Suprapubic skin (tissue), 4 donors: ENCODE data around the gene PEMT. TPM values are rescaled to one million over a fixed set of nuclear protein-coding genes. Genes with fewer than 3 reads are reported as not detected.

Experiments used
- DNase-seq, 2 donors: peaks; one replicate each; pipeline ENCODE4 v3.0.0-alpha.2; 2019; ENCODE audit warnings: low spot score in 2 of 2
- H3K27ac ChIP-seq: fragments of 200-600 bp; sonication (generic); one replicate; pipeline ENCODE4 v1.5.1; 2019
- H3K27me3 ChIP-seq: fragments of 200-600 bp; sonication (generic); one replicate; pipeline ENCODE4 v1.5.1; 2019
- H3K36me3 ChIP-seq: fragments of 200-600 bp; sonication (generic); one replicate; pipeline ENCODE4 v1.5.1; 2019
- H3K4me1 ChIP-seq: fragments of 200-600 bp; sonication (generic); one replicate; pipeline ENCODE4 v1.5.1; 2019
- H3K4me3 ChIP-seq: fragments of 200-600 bp; sonication (generic); one replicate; pipeline ENCODE4 v1.5.1; 2019; ENCODE audit warnings: mild to moderate bottlenecking
- H3K9me3 ChIP-seq: fragments of 200-600 bp; sonication (generic); one replicate; pipeline ENCODE4 v1.5.1; 2019
- CTCF ChIP-seq, 2 donors: fragments of 200-600 bp in 1 of 2; fragments of 450-650 bp in 1 of 2; sonication (generic) in 1 of 2; IDR thresholded peaks; one replicate each; pipeline ENCODE4 v1.5.1; 2016 to 2019; ENCODE audit warnings: antibody characterized with exemption in 2 of 2, mild to moderate bottlenecking in 1 of 2, moderate library complexity in 1 of 2
- EP300 ChIP-seq: sonication (generic); formaldehyde crosslinking; IDR thresholded peaks from one replicate; pipeline ENCODE4 v1.6.1; 2017; ENCODE audit warnings: antibody characterized with exemption
- POLR2A ChIP-seq, 2 donors: fragments of 450-650 bp; IDR thresholded peaks; one replicate each; pipeline ENCODE4 v1.6.1; 2017; ENCODE audit warnings: antibody characterized with exemption in 2 of 2, mild to moderate bottlenecking in 2 of 2, moderate library complexity in 2 of 2
- POLR2AphosphoS5 ChIP-seq, 3 donors: sonication (generic); formaldehyde crosslinking; IDR thresholded peaks; one replicate each; pipeline ENCODE4 v1.6.1; 2017; ENCODE audit warnings: antibody characterized with exemption in 3 of 3
- WGBS: methylation state at CpG from one replicate; pipeline ENCODE4 v1.1.5; 2018; 5-methylcytosine and 5-hydroxymethylcytosine counted together
- total RNA-seq, 4 donors: library from RNA; depleted of rRNA; stranded (reverse); fragments of >200 nt; gene quantifications; one replicate each; pipeline ENCODE4 v1.1.0, GENCODE V29; 2016

The PEMT gene
- total RNA-seq, 4 donors from 2014 or later, result 25.7 to 60.6 (median 50.0) TPM

- DNase-seq, result no peak
- H3K9me3 ChIP-seq, result no peaks in the 10 kb centered on the region
- peaks cover 13% of the 10 kb centered on the region for H3K36me3 ChIP-seq
- no peak overlapping the region for H3K4me3 ChIP-seq
- TF ChIP-seq CTCF (IDR thresholded peaks at IDR 0.05) (no peak), POLR2A (IDR thresholded peaks at IDR 0.05) (no peak), POLR2AphosphoS5 (IDR thresholded peaks at IDR 0.05) (no peak), EP300 (no peak)
- no peaks in the 10 kb centered on the region for H3K27me3 ChIP-seq
- no peak overlapping the region for H3K27ac ChIP-seq
- 92% methylated on average over 13 of the region's 14 CpGs for WGBS
- peaks cover 6% of the 10 kb centered on the region for H3K4me1 ChIP-seq
Measured at GRCh38 chr17:17516941-17517720, 74.4 kb downstream of the PEMT start.

- Histone ChIP-seq H3K4me1 (peaks cover 14% of the 10 kb centered on the region), H3K4me3 (no peak overlapping the region), H3K9me3 (no peaks in the 10 kb centered on the region), H3K27ac (no peak overlapping the region), H3K27me3 (no peaks in the 10 kb centered on the region), H3K36me3 (peaks cover 7% of the 10 kb centered on the region)
- no peak for TF ChIP-seq EP300
- no peak for TF ChIP-seq POLR2A (IDR thresholded peaks at IDR 0.05)
- TF ChIP-seq CTCF (IDR thresholded peaks at IDR 0.05), result no peak
- no peak for TF ChIP-seq POLR2AphosphoS5 (IDR thresholded peaks at IDR 0.05)
- 78% methylated on average over 19 of the region's 21 CpGs for WGBS
- DNase-seq, result no peak
Measured at GRCh38 chr17:17515934-17516930, 75.3 kb downstream of the PEMT start.

GRCh38 chr17:17514993-17515933 lies 76.2 kb downstream of the PEMT start:
- Histone ChIP-seq H3K27ac (no peak overlapping the region), H3K4me3 (no peak overlapping the region), H3K36me3 (no peaks in the 10 kb centered on the region), H3K27me3 (no peaks in the 10 kb centered on the region), H3K9me3 (no peaks in the 10 kb centered on the region), H3K4me1 (peaks cover 17% of the 10 kb centered on the region)
- no peak for TF ChIP-seq EP300
- TF ChIP-seq POLR2AphosphoS5 (IDR thresholded peaks at IDR 0.05), result no peak
- no peak for TF ChIP-seq CTCF (IDR thresholded peaks at IDR 0.05)
- no peak for TF ChIP-seq POLR2A (IDR thresholded peaks at IDR 0.05)
- DNase-seq, result no peak
- 82% methylated on average over 16 of the region's 21 CpGs for WGBS

GRCh38 chr17:17514361-17514992 lies 77.0 kb downstream of the PEMT start:
- no peak overlapping the region for H3K4me3 ChIP-seq
- peaks cover 1% of the 10 kb centered on the region for H3K36me3 ChIP-seq
- no peaks in the 10 kb centered on the region for H3K9me3 ChIP-seq
- H3K4me1 ChIP-seq, result peaks cover 17% of the 10 kb centered on the region
- WGBS, result 92% methylated on average over 14 of the region's 16 CpGs
- H3K27me3 ChIP-seq, result no peaks in the 10 kb centered on the region
- no peak for DNase-seq
- no peak for TF ChIP-seq POLR2A (IDR thresholded peaks at IDR 0.05)
- no peak for TF ChIP-seq POLR2AphosphoS5 (IDR thresholded peaks at IDR 0.05)
- TF ChIP-seq EP300, result no peak
- no peak for TF ChIP-seq CTCF (IDR thresholded peaks at IDR 0.05)
- H3K27ac ChIP-seq, result no peak overlapping the region
